ENCODE measurements around the gene BRPF1. TPM values are rescaled to one million over a fixed set of nuclear protein-coding genes. Genes with fewer than 3 reads are reported as not detected.

The BRPF1 gene
- polyA plus RNA-seq, 1 of the 3 experiments (the other 2 are of a cell fraction): 13.0 TPM

- TF ChIP-seq FOSL2 (IDR thresholded peaks at IDR 0.05; ENCODE audit: borderline replicate concordance, low read depth): no peak
These were observed 29.4 kb downstream of the BRPF1 start (continued) for GRCh38 chr3:9760779-9761505.

- H3K9ac ChIP-seq: no peak overlapping the region
- H3K9me2 ChIP-seq: no peaks in the 10 kb centered on the region
- H3K79me2 ChIP-seq (ENCODE audit: insufficient read depth): no peaks in the 10 kb centered on the region
- no peak overlapping the region for H3K27ac ChIP-seq (ENCODE audit: low read depth in 2 of 2, low read length in 1 of 2)
- H3K4me2 ChIP-seq: no peak overlapping the region
- 90% methylated on average over 5 of the region's 5 CpGs for WGBS (ENCODE audit: low lambda C conversion rate)
- no peak for DNase-seq
- no peak overlapping the region for H2AFZ ChIP-seq (ENCODE audit: low read depth)
- ChIA-PET POLR2A (interaction anchor here (0.6 kb wide), 1 partner anchor 58 kb away, joined by 3 read pairs; no protein-coding TSS in a partner anchor), CTCF (no interaction called here)
- H3K27me3 ChIP-seq (ENCODE audit: insufficient read depth): no peaks in the 10 kb centered on the region
- H3K4me3 ChIP-seq (ENCODE audit: low read depth in 2 of 2, low read length in 1 of 2): no peak overlapping the region
- no peaks in the 10 kb centered on the region for H3K9me3 ChIP-seq
- H3F3A ChIP-seq (replicated peaks; ENCODE audit: insufficient read depth): no peaks in the 10 kb centered on the region
- H4K20me1 ChIP-seq (ENCODE audit: insufficient read depth): no peaks in the 10 kb centered on the region
- no peaks in the 10 kb centered on the region; a peak in 1 of 4 replicates for H3K4me1 ChIP-seq (ENCODE audit: control insufficient read depth in 1 of 2, insufficient read depth in 2 of 2, low read depth in 1 of 2, low read length in 1 of 2)
- no peak for TF ChIP-seq RXRA (IDR thresholded peaks at IDR 0.05; ENCODE audit: borderline replicate concordance, low read depth)
- no peak for TF ChIP-seq REST (IDR thresholded peaks at IDR 0.05; ENCODE audit: low read depth, low read length)
- no peak for TF ChIP-seq MXI1 (IDR thresholded peaks at IDR 0.05; ENCODE audit: low read depth, low read length)
- TF ChIP-seq JUND (IDR thresholded peaks at IDR 0.05): no peak
- TF ChIP-seq EP300 (IDR thresholded peaks at IDR 0.05; ENCODE audit: borderline replicate concordance in 1 of 2, low read depth in 1 of 2, low read length in 1 of 2): no peak
- TF ChIP-seq FOXJ3 (CRISPR knock-in tag; IDR thresholded peaks at IDR 0.05): no peak
- no peak for TF ChIP-seq MEF2A (IDR thresholded peaks at IDR 0.05; ENCODE audit: borderline replicate concordance, low read depth)
- peaks cover 13 to 19% of the 10 kb centered on the region in 2 experiments for H3K36me3 ChIP-seq (replicated peaks in 1 of 2; ENCODE audit: control insufficient read depth in 1 of 2, insufficient read depth in 2 of 2, low read length in 1 of 2)
These were observed 30.4 kb downstream of the BRPF1 start for GRCh38 chr3:9761919-9762318.

GRCh38 chr3:9762871-9763270 lies 31.3 kb downstream of the BRPF1 start:
- no peak overlapping the region for H3K27ac ChIP-seq (ENCODE audit: low read depth in 2 of 2, low read length in 1 of 2)
- no peak overlapping the region for H3K4me2 ChIP-seq
- H3K9ac ChIP-seq: no peak overlapping the region
- no peaks in the 10 kb centered on the region; a peak in 1 of 4 replicates for H3K4me1 ChIP-seq (ENCODE audit: control insufficient read depth in 1 of 2, insufficient read depth in 2 of 2, low read depth in 1 of 2, low read length in 1 of 2)
- no peaks in the 10 kb centered on the region for H3K9me2 ChIP-seq
- H3K36me3 ChIP-seq (replicated peaks in 1 of 2; ENCODE audit: control insufficient read depth in 1 of 2, insufficient read depth in 2 of 2, low read length in 1 of 2): peaks cover 13 to 15% of the 10 kb centered on the region in 2 experiments
- WGBS (ENCODE audit: low lambda C conversion rate): 97% methylated on average over 8 of the region's 8 CpGs
- H3K4me3 ChIP-seq (ENCODE audit: low read depth in 2 of 2, low read length in 1 of 2): no peak overlapping the region
- POLR2A ChIA-PET: interaction anchor here (1.2 kb wide), 1 partner anchor 12 kb away, joined by 4 read pairs; no protein-coding TSS in a partner anchor
- no peaks in the 10 kb centered on the region for H3F3A ChIP-seq (replicated peaks; ENCODE audit: insufficient read depth)
- no peak overlapping the region for H2AFZ ChIP-seq (ENCODE audit: low read depth)
- no peaks in the 10 kb centered on the region for H4K20me1 ChIP-seq (ENCODE audit: insufficient read depth)
- CTCF ChIA-PET: interaction anchor here (1.0 kb wide), 1 partner anchor 35 kb away, joined by 3 read pairs; no protein-coding TSS in a partner anchor
- no peaks in the 10 kb centered on the region for H3K79me2 ChIP-seq (ENCODE audit: insufficient read depth)
- no peaks in the 10 kb centered on the region for H3K9me3 ChIP-seq
- DNase-seq: no peak
- H3K27me3 ChIP-seq (ENCODE audit: insufficient read depth): no peaks in the 10 kb centered on the region
- TF ChIP-seq CTCF (IDR thresholded peaks at IDR 0.05) (no peak), GABPA (IDR thresholded peaks at IDR 0.05; ENCODE audit: low read depth) (no peak), EP300 (IDR thresholded peaks at IDR 0.05; ENCODE audit: borderline replicate concordance in 1 of 2, low read depth in 1 of 2, low read length in 1 of 2) (no peak), USF2 (IDR thresholded peaks at IDR 0.05; ENCODE audit: borderline replicate concordance, low read depth, low read length) (no peak), JUND (IDR thresholded peaks at IDR 0.05) (no peak), SMC3 (IDR thresholded peaks at IDR 0.05; ENCODE audit: low read depth, low read length) (no peak), USF1 (IDR thresholded peaks at IDR 0.05; ENCODE audit: borderline replicate concordance, low read depth) (no peak), TAF1 (IDR thresholded peaks at IDR 0.05; ENCODE audit: borderline replicate concordance, low read depth, low read length) (no peak), RCOR1 (IDR thresholded peaks at IDR 0.05; ENCODE audit: low read length) (no peak), CHD2 (IDR thresholded peaks at IDR 0.05; ENCODE audit: low read length, partially characterized antibody) (no peak), GATA2 (CRISPR knock-in tag; IDR thresholded peaks at IDR 0.05) (no peak)
